GM23248 (cell line): ENCODE results near the gene LATS2. TPM values are rescaled to one million over a fixed set of nuclear protein-coding genes. Genes with fewer than 3 reads are reported as not detected.

ENCODE experiments used
- DNase-seq: peaks from one replicate; pipeline ENCODE4 v3.0.0-alpha.2; 2015
- H2AFZ ChIP-seq: fragments of 200-600 bp; sonication (generic); 2 replicates; pipeline ENCODE4 v1.6.1; 2016; ENCODE audit warnings: antibody characterized with exemption
- H3F3A ChIP-seq: fragments of 200-600 bp; sonication (generic); 2 replicates; pipeline ENCODE4 v1.6.1; 2016; ENCODE audit warnings: mild to moderate bottlenecking, antibody characterized with exemption, mixed run types; ENCODE audit not compliant: insufficient read depth
- H3K27ac ChIP-seq: fragments of 200-600 bp; sonication (generic); 2 replicates; pipeline ENCODE4 v1.5.1; 2016; ENCODE audit warnings: mild to moderate bottlenecking
- H3K27me3 ChIP-seq: fragments of 200-600 bp; sonication (generic); replicated peaks from 2 replicates; pipeline ENCODE4 v1.6.1; 2016; ENCODE audit warnings: mild to moderate bottlenecking; ENCODE audit not compliant: insufficient read depth
- H3K36me3 ChIP-seq: fragments of 200-600 bp; sonication (generic); 2 replicates; pipeline ENCODE4 v1.6.1; 2016; ENCODE audit warnings: low read depth, mild to moderate bottlenecking
- H3K4me1 ChIP-seq: fragments of 200-600 bp; sonication (generic); 2 replicates; pipeline ENCODE4 v1.6.1; 2016; ENCODE audit warnings: mild to moderate bottlenecking; ENCODE audit not compliant: insufficient read depth
- H3K4me2 ChIP-seq: fragments of 200-600 bp; sonication (generic); one replicate; pipeline ENCODE4 v1.6.1; 2016; ENCODE audit warnings: mild to moderate bottlenecking; ENCODE audit not compliant: unreplicated experiment
- H3K4me3 ChIP-seq: fragments of 200-600 bp; sonication (generic); 2 replicates; pipeline ENCODE4 v1.5.1; 2016; ENCODE audit warnings: mild to moderate bottlenecking
- H3K79me2 ChIP-seq: fragments of 200-600 bp; sonication (generic); 2 replicates; pipeline ENCODE4 v1.6.1; 2016; ENCODE audit warnings: mild to moderate bottlenecking; ENCODE audit not compliant: insufficient read depth
- H3K9ac ChIP-seq: fragments of 200-600 bp; sonication (generic); 2 replicates; pipeline ENCODE4 v1.6.1; 2016; ENCODE audit warnings: mild to moderate bottlenecking
- H3K9me2 ChIP-seq: fragments of 200-600 bp; sonication (generic); 2 replicates; pipeline ENCODE4 v1.6.1; 2016; ENCODE audit warnings: mixed run types, mild to moderate bottlenecking, moderate library complexity; ENCODE audit not compliant: insufficient read depth
- H3K9me3 ChIP-seq: fragments of 200-600 bp; sonication (generic); one replicate; pipeline ENCODE4 v1.6.1; 2017; ENCODE audit warnings: low read depth
- H4K20me1 ChIP-seq: fragments of 200-600 bp; sonication (generic); 2 replicates; pipeline ENCODE4 v1.6.0; 2016; ENCODE audit not compliant: insufficient read depth
- EZH2 ChIP-seq: fragments of 200-600 bp; sonication (generic); IDR thresholded peaks from 2 replicates; pipeline ENCODE4 v1.6.1; 2018; ENCODE audit warnings: antibody characterized with exemption, mild to moderate bottlenecking; ENCODE audit not compliant: insufficient read depth, poor library complexity, severe bottlenecking
- EZH2phosphoT487 ChIP-seq: fragments of 200-600 bp; sonication (generic); IDR thresholded peaks from 2 replicates; pipeline ENCODE4 v1.6.1; 2018; ENCODE audit warnings: antibody characterized with exemption, moderate library complexity, mild to moderate bottlenecking, low read depth; ENCODE audit not compliant: insufficient read depth
- WGBS, 2 experiments: methylation state at CpG; one replicate each; pipeline ENCODE4 v1.1.6; 2015 to 2017; ENCODE audit warnings: low lambda C conversion rate in 2 of 2, low coverage in 1 of 2; ENCODE audit errors: missing lambda C conversion rate in 2 of 2; 5-methylcytosine and 5-hydroxymethylcytosine counted together
- in situ Hi-C: fragments of 300-500 bp; cut with MboI; formaldehyde crosslinking; loops from 2 replicates; pipeline ENCODE4 v1.15.0; 2020
- polyA plus RNA-seq: library from polyadenylated mRNA; unstranded; fragments of >200 nt; fragmentation: Nextera tagmentation; extraction: Ambion mirVana; gene quantifications from 2 replicates; pipeline ENCODE4 v1.2.1, GENCODE V29; 2016
- total RNA-seq: library from RNA; depleted of rRNA; stranded (reverse); fragments of >200 nt; shearing (Covaris generic); gene quantifications from 2 replicates; pipeline ENCODE4 v1.2.3, GENCODE V29; 2014

The LATS2 gene
- total and polyA plus RNA-seq, 2 experiments from 2014 or later: 11.8 to 23.0 TPM

DNA sequence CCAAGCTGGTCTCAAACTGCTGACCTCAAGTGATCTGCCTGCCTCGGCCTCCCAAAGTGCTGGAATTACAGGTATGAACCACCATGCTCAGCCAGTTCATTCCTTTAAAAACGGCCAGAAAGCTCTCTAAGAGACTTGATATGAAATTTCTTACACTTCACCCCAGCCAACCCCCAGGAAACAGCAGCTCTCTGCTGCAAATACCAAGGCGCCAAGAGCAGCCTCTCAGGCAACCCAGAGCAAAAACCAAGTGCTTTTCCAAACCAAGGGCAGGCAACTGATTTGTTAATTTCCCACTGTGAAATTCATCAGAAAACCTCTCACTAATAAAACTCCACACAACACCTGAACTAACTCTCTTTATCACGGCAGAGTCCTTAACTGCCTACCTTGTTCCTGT lies 44.9 kb downstream of the LATS2 start:
- Histone ChIP-seq H3K27me3 (no peaks in the 10 kb centered on the region), H2AFZ (no peak overlapping the region), H3K9me2 (no peaks in the 10 kb centered on the region), H3K4me1 (peaks cover 76% of the 10 kb centered on the region), H3K36me3 (0 out of 2 replicates have a peak, but pooled peaks cover 3% of the 10 kb centered on the region), H3K27ac (peak overlapping the region; percentile 96), H3K4me2 (peak overlapping the region; percentile 49), H3K9ac (peak overlapping the region; percentile 68), H3K79me2 (peaks cover 91% of the 10 kb centered on the region), H4K20me1 (0 out of 2 replicates have a peak, but pooled peaks cover 4% of the 10 kb centered on the region), H3K4me3 (peak overlapping the region; percentile 15), H3F3A (peaks cover 85% of the 10 kb centered on the region), H3K9me3 (no peaks in the 10 kb centered on the region)
- TF ChIP-seq EZH2phosphoT487: no peak
- TF ChIP-seq EZH2: no peak
- no peak for DNase-seq
- in situ Hi-C loops: no loop called here
- WGBS, 2 experiments: 83 to 90% methylated on average over 4 of the region's 4 CpGs

DNA sequence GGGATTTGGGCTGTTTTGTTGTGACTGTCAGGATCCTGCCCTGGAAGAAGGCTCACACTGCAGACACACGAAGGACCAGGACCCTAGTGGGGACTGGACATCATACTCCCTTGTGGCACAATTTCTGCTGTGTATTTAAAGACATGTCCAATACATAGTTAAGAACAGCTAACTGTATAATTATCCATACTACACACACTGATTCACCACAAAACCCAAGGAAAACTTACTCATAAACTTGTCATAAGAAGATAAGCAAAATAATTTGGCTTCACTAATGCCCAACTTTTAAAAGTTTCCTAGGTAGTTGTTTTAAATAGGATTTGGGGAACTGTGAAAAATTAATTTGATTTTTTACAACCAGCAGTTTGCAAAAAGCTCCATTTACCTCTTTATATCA lies 46.1 kb downstream of the LATS2 start:
- in situ Hi-C loops: no loop called here
- Histone ChIP-seq H3K9me3 (no peaks in the 10 kb centered on the region), H3K9me2 (no peaks in the 10 kb centered on the region), H2AFZ (no peak overlapping the region), H4K20me1 (peaks cover 10% of the 10 kb centered on the region; the same call in 1 of the 2 replicates), H3K79me2 (peaks cover 91% of the 10 kb centered on the region), H3K27ac (peak overlapping the region; percentile 96), H3F3A (peaks cover 89% of the 10 kb centered on the region), H3K36me3 (no peaks in the 10 kb centered on the region), H3K9ac (peak overlapping the region; percentile 68), H3K4me3 (peak overlapping the region; percentile 9; the same call in 1 of the 2 replicates), H3K4me1 (peaks cover 85% of the 10 kb centered on the region), H3K27me3 (no peaks in the 10 kb centered on the region), H3K4me2 (peak overlapping the region; percentile 76)
- 29 to 35% methylated on average over 1 of the region's 1 CpG for WGBS, 2 experiments
- peak; percentile 77 for DNase-seq
- no peak for TF ChIP-seq EZH2phosphoT487
- TF ChIP-seq EZH2: no peak

GRCh38 chr13:21014502-21015170 lies 46.8 kb downstream of the LATS2 start:
- H3K27me3 ChIP-seq: no peaks in the 10 kb centered on the region
- peak overlapping the region; percentile 9; the same call in 1 of the 2 replicates for H3K4me3 ChIP-seq
- no peak overlapping the region for H2AFZ ChIP-seq
- peak overlapping the region; percentile 96 for H3K27ac ChIP-seq
- peaks cover 11% of the 10 kb centered on the region; the same call in 1 of the 2 replicates for H4K20me1 ChIP-seq
- H3K79me2 ChIP-seq: peaks cover 91% of the 10 kb centered on the region
- H3F3A ChIP-seq: peaks cover 91% of the 10 kb centered on the region
- WGBS, 2 experiments: 3 to 4% methylated on average over 8 of the region's 8 CpGs
- TF ChIP-seq EZH2 (no peak), EZH2phosphoT487 (no peak)
- no peaks in the 10 kb centered on the region for H3K9me3 ChIP-seq
- in situ Hi-C loops: no loop called here
- no peaks in the 10 kb centered on the region for H3K36me3 ChIP-seq
- H3K9ac ChIP-seq: peak overlapping the region; percentile 68
- peaks cover 86% of the 10 kb centered on the region for H3K4me1 ChIP-seq
- H3K4me2 ChIP-seq: peak overlapping the region; percentile 76
- no peaks in the 10 kb centered on the region for H3K9me2 ChIP-seq
- peak; percentile 92 for DNase-seq

- H3K27me3 ChIP-seq: no peaks in the 10 kb centered on the region
- H4K20me1 ChIP-seq: peaks cover 11% of the 10 kb centered on the region; the same call in 1 of the 2 replicates
- peak overlapping the region; percentile 68 for H3K9ac ChIP-seq
- H3K36me3 ChIP-seq: no peaks in the 10 kb centered on the region
- peaks cover 93% of the 10 kb centered on the region for H3F3A ChIP-seq
- H3K4me2 ChIP-seq: peak overlapping the region; percentile 76
- peaks cover 91% of the 10 kb centered on the region for H3K79me2 ChIP-seq
- no peak overlapping the region for H2AFZ ChIP-seq
- no peak for DNase-seq
- H3K4me3 ChIP-seq: peak overlapping the region; percentile 9; the same call in 1 of the 2 replicates
- no peaks in the 10 kb centered on the region for H3K9me2 ChIP-seq
- H3K27ac ChIP-seq: peak overlapping the region; percentile 96
- TF ChIP-seq EZH2phosphoT487: no peak
- TF ChIP-seq EZH2: no peak
- H3K9me3 ChIP-seq: no peaks in the 10 kb centered on the region
- in situ Hi-C loops: no loop called here
- H3K4me1 ChIP-seq: peaks cover 86% of the 10 kb centered on the region
- 84 to 89% methylated on average over 6 of the region's 6 CpGs for WGBS, 2 experiments
These were observed 47.3 kb downstream of the LATS2 start for GRCh38 chr13:21014139-21014501.
